Natural killer cell (primary cell): ENCODE results near the gene HHIP. TPM values are rescaled to one million over a fixed set of nuclear protein-coding genes. Genes with fewer than 3 reads are reported as not detected.
A peak's percentile ranks its signal among the peaks of the same experiment; 100 is the strongest.
"Not testable (repeated sequence)": the region's sequence is repeated elsewhere in the genome, so short reads cannot be mapped to it uniquely, and the experiment has no call there.

Source experiments
- ATAC-seq, 3 donors: fragments of 150-1000 bp in 2 of 3; fragments of 200-7000 bp in 1 of 3; cut with Tn5 transposase; 1 replicate in 1 of 3; 2 replicates in 2 of 3; pipeline ENCODE4 v1.10.0; 2021; ENCODE audit warnings: mild to moderate bottlenecking in 2 of 3, moderate library complexity in 2 of 3
- DNase-seq, 2 donors: peaks; one replicate each; pipeline versions ENCODE4 v3.0.0 to v3.0.0-alpha.2; 2013 to 2021; ENCODE audit warnings: mixed read lengths in 1 of 2
- H3K27ac ChIP-seq: one replicate; pipeline ENCODE4 v1.5.1; 2013; ENCODE audit warnings: mild to moderate bottlenecking, low read length
- H3K27me3 ChIP-seq: one replicate; pipeline ENCODE4 v1.6.1; 2013; ENCODE audit warnings: low read length; ENCODE audit not compliant: control insufficient read depth, insufficient read depth
- H3K36me3 ChIP-seq: one replicate; pipeline ENCODE4 v1.6.1; 2013; ENCODE audit warnings: low read length; ENCODE audit not compliant: control insufficient read depth, insufficient read depth
- H3K4me1 ChIP-seq: one replicate; pipeline ENCODE4 v1.6.1; 2013; ENCODE audit warnings: low read length; ENCODE audit not compliant: control insufficient read depth, insufficient read depth
- H3K4me3 ChIP-seq: one replicate; pipeline ENCODE4 v1.5.1; 2013; ENCODE audit warnings: low read length
- H3K9me3 ChIP-seq: one replicate; pipeline ENCODE4 v1.6.1; 2013; ENCODE audit warnings: low read length; ENCODE audit not compliant: control insufficient read depth, insufficient read depth
- H3K27ac Mint-ChIP-seq, 2 donors: one replicate each; pipeline ENCODE4 v1.8.0; 2022; ENCODE audit warnings: mild to moderate bottlenecking in 2 of 2, mixed read lengths in 2 of 2, moderate library complexity in 1 of 2
- H3K27me3 Mint-ChIP-seq, 2 donors: one replicate each; pipeline ENCODE4 v1.8.0; 2022; ENCODE audit warnings: low read depth in 2 of 2, mixed read lengths in 2 of 2
- H3K36me3 Mint-ChIP-seq: one replicate; pipeline ENCODE4 v1.8.0; 2022; ENCODE audit warnings: mixed read lengths
- H3K4me1 Mint-ChIP-seq, 2 donors: one replicate each; pipeline ENCODE4 v1.8.0; 2022; ENCODE audit warnings: mixed read lengths in 2 of 2
- H3K4me3 Mint-ChIP-seq: one replicate; pipeline ENCODE4 v1.8.0; 2022; ENCODE audit warnings: mild to moderate bottlenecking, moderate library complexity, mixed read lengths
- H3K9me3 Mint-ChIP-seq, 2 donors: one replicate each; pipeline ENCODE4 v1.8.0; 2022; ENCODE audit warnings: mixed read lengths in 2 of 2
- WGBS: methylation state at CpG from one replicate; pipeline ENCODE4 v1.1.7; 2013; ENCODE audit warnings: missing lambda C conversion rate; ENCODE audit not compliant: insufficient coverage; 5-methylcytosine and 5-hydroxymethylcytosine counted together
- intact Hi-C: fragments of 100-400 bp; cut with micrococcal nuclease; formaldehyde crosslinking; loops from one replicate; pipeline ENCODE4 v1.14.2; 2022
- total RNA-seq, 4 donors: library from RNA; stranded (reverse); fragments of 120-200 nt in 1 of 4; gene quantifications; one replicate each; pipeline versions ENCODE4 v1.2.3 to v1.2.4, GENCODE V29; 2013 to 2022
- TF ChIP-seq, protein P1 (sequence below): fragments of 200-600 bp; IDR thresholded peaks from one replicate; pipeline ENCODE4 v1.8.0; 2022; ENCODE audit warnings: antibody characterized with exemption

Gene HHIP
- total RNA-seq, 3 donors from 2014 or later (not counting 1 experiment from before 2014, with no cell fraction given): not detected

DNA sequence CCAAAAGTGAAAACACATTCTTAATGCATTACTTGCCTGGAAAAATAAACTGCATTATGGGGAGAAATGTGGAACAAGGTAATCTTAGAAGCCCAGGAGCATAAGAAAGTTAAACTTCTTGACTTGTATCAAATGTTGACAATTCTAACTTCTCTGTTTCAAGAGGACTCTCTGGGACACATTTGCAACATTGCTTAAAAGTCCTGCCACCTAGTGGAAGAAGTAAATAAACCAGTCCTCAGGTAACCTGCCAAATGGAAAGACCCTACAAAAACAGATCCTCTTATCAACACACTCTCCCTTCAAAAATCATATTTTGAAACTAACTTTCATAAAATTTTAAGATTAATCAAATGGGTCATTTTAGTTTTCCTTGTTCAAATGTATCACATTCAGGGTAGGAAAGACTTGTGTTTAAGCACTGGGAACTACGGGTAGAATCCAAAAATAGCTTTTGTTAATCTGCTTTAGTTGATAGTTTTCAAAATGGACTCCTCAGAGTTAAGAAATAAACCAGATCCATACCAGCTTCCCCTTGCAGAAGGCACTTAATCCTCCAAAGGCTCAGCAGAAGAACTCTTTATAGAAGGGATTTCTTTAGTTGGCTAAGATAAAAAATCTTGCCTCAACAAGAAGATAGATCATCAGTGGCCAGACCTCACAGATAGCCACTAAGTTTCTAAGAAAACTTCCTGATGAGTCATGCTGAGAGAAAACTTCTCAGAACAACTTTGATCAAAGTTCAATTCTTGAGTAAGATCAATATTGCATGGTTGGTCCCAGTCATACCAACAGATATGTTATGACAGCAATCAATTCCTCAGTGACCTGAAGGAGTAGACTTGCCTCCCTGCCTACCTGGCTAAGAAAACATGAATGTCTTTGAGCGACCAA, 141.7 kb downstream of the HHIP start:
- intact Hi-C loops: no loop called here
- no peak overlapping the region for H3K27ac ChIP-seq
- 91% methylated on average over 1 of the region's 2 CpGs for WGBS

DNA sequence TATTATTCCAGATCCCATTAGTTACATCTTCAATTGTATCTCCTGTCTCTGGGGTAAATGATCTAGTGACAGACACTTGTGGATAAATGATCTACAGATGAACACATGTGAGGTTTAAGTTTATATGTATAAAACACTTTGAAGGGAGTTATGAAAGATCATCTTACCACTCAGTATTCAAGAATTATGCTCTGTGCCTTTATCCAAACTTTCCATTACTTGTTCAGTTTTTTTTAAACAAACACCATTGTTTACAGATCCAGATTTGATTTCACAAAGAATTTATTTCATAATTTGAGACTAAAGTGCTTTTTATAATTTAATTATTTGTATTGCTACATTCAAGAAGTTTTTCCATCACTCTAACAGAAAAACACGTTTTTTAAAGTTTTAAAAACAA, 142.5 kb downstream of the HHIP start:
- Mint-ChIP-seq H3K36me3 (no peaks in the 10 kb centered on the region), H3K4me1 (no peaks in the 10 kb centered on the region), H3K27ac (no peak overlapping the region), H3K4me3 (no peak overlapping the region), H3K27me3 (no peaks in the 10 kb centered on the region), H3K9me3 (peaks cover 0 to 2% of the 10 kb centered on the region in 2 donors)
- intact Hi-C loops: no loop called here
- no CpG with 5 or more reads among the region's 1 CpG for WGBS
- Histone ChIP-seq H3K27me3 (peaks cover 3% of the 10 kb centered on the region), H3K9me3 (no peaks in the 10 kb centered on the region), H3K4me1 (no peaks in the 10 kb centered on the region), H3K27ac (no peak overlapping the region), H3K36me3 (no peaks in the 10 kb centered on the region), H3K4me3 (no peak overlapping the region)
- DNase-seq (no peak), ATAC-seq (no peak)
- TF ChIP-seq, protein P1, sequence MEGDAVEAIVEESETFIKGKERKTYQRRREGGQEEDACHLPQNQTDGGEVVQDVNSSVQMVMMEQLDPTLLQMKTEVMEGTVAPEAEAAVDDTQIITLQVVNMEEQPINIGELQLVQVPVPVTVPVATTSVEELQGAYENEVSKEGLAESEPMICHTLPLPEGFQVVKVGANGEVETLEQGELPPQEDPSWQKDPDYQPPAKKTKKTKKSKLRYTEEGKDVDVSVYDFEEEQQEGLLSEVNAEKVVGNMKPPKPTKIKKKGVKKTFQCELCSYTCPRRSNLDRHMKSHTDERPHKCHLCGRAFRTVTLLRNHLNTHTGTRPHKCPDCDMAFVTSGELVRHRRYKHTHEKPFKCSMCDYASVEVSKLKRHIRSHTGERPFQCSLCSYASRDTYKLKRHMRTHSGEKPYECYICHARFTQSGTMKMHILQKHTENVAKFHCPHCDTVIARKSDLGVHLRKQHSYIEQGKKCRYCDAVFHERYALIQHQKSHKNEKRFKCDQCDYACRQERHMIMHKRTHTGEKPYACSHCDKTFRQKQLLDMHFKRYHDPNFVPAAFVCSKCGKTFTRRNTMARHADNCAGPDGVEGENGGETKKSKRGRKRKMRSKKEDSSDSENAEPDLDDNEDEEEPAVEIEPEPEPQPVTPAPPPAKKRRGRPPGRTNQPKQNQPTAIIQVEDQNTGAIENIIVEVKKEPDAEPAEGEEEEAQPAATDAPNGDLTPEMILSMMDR: no peak

More for the DNA sequence above, 141.7 kb downstream of the HHIP start:
- no peak overlapping the region for H3K27ac Mint-ChIP-seq
- H3K36me3 ChIP-seq: no peaks in the 10 kb centered on the region
- peaks cover 3% of the 10 kb centered on the region for H3K27me3 ChIP-seq
- peak in 1 of 2 donors; percentile 13 for DNase-seq
- no peak overlapping the region for H3K4me3 ChIP-seq
- no peaks in the 10 kb centered on the region for H3K4me1 ChIP-seq
- H3K9me3 Mint-ChIP-seq: peaks cover 0 to under 1% of the 10 kb centered on the region in 2 donors
- H3K27me3 Mint-ChIP-seq: no peaks in the 10 kb centered on the region
- H3K9me3 ChIP-seq: no peaks in the 10 kb centered on the region
- TF ChIP-seq, protein P1: no peak
- no peaks in the 10 kb centered on the region for H3K36me3 Mint-ChIP-seq
- no peak overlapping the region for H3K4me3 Mint-ChIP-seq
- no peak for ATAC-seq
- H3K4me1 Mint-ChIP-seq: no peaks in the 10 kb centered on the region

DNA sequence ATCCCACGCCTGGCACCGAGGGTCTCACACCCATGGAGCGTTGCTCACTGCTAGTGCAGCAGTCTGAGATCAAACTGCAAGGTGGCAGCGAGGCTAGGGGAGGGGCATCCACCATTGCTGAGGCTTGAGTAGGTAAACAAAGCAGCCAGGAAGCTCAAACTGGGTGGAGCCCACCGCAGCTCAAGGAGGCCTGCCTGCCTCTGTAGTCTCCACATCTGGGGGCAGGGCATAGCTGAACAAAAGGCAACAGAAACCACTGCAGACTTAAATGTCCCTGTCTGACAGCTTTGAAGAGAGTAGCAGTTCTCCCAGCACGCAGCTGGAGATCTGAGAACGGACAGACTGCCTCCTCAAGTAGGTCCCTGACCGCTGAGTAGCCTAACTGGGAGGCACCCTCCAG, 146.0 kb downstream of the HHIP start:
- H3K27ac Mint-ChIP-seq, H3K9me3 Mint-ChIP-seq, H3K9me3 ChIP-seq, H3K36me3 Mint-ChIP-seq, H3K4me3 ChIP-seq, H3K4me1 Mint-ChIP-seq, intact Hi-C loops, H3K27me3 Mint-ChIP-seq, H3K36me3 ChIP-seq, H3K27ac ChIP-seq, ATAC-seq, DNase-seq, H3K4me1 ChIP-seq, H3K27me3 ChIP-seq, H3K4me3 Mint-ChIP-seq: not testable (repeated sequence)
- 84% methylated on average over 8 of the region's 8 CpGs for WGBS
